ENCODE results near the gene GNAQ. TPM values are rescaled to one million over a fixed set of nuclear protein-coding genes. Genes with fewer than 3 reads are reported as not detected.

GNAQ gene
- total RNA-seq, 1 donor from 2014 or later = 33.3 TPM

- peak; percentile 90 to 96 for DNase-seq (ENCODE audit: low read depth in 2 of 2)
Observed at GRCh38 chr9:78031893-78032729, 500 bp upstream of the GNAQ start.

- DNase-seq (ENCODE audit: low read depth in 2 of 2) = peak; percentile 60 to 67
Observed at GRCh38 chr9:78030553-78031443, 813 bp downstream of the GNAQ start.

- DNase-seq (ENCODE audit: low read depth in 2 of 2) = peak; percentile 31 to 37
Observed at GRCh38 chr9:78030296-78030552, 1.4 kb downstream of the GNAQ start.

- DNase-seq (ENCODE audit: low read depth in 2 of 2) = peak; percentile 30 to 42
Observed at GRCh38 chr9:78029551-78030295, 1.9 kb downstream of the GNAQ start.

- DNase-seq (ENCODE audit: low read depth in 2 of 2) = peak in 1 of 2 donors; percentile 17
Observed at GRCh38 chr9:78028926-78029325, 2.7 kb downstream of the GNAQ start.

- no peak for DNase-seq (ENCODE audit: low read depth in 2 of 2)
Observed at GRCh38 chr9:78026947-78027346, 4.7 kb downstream of the GNAQ start.

- no peak for DNase-seq (ENCODE audit: low read depth in 2 of 2)
Observed at GRCh38 chr9:78026416-78026815, 5.2 kb downstream of the GNAQ start.

- no peak for DNase-seq (ENCODE audit: low read depth in 2 of 2)
Observed at GRCh38 chr9:78025186-78025585, 6.4 kb downstream of the GNAQ start.

GRCh38 chr9:78023003-78023741, 8.4 kb downstream of the GNAQ start:
- DNase-seq (ENCODE audit: low read depth in 2 of 2) = peak; percentile 15 to 68

GRCh38 chr9:78021697-78022096, 9.9 kb downstream of the GNAQ start:
- peak; percentile 32 to 51 for DNase-seq (ENCODE audit: low read depth in 2 of 2)

- no peak for DNase-seq (ENCODE audit: low read depth in 2 of 2)
Observed at GRCh38 chr9:78017190-78017693, 14.4 kb downstream of the GNAQ start.

- no peak for DNase-seq (ENCODE audit: low read depth in 2 of 2)
Observed at GRCh38 chr9:78015241-78015640, 16.4 kb downstream of the GNAQ start.

- DNase-seq (ENCODE audit: low read depth in 2 of 2) = no peak
Observed at GRCh38 chr9:78014776-78015175, 16.8 kb downstream of the GNAQ start.

- no peak for DNase-seq (ENCODE audit: low read depth in 2 of 2)
Observed at GRCh38 chr9:78013934-78014333, 17.7 kb downstream of the GNAQ start.

GRCh38 chr9:78011049-78011448, 20.6 kb downstream of the GNAQ start:
- no peak for DNase-seq (ENCODE audit: low read depth in 2 of 2)

- DNase-seq (ENCODE audit: low read depth in 2 of 2) = peak in 1 of 2 donors; percentile 28
Observed at GRCh38 chr9:78010445-78010844, 21.2 kb downstream of the GNAQ start.

- no peak for DNase-seq (ENCODE audit: low read depth in 2 of 2)
Observed at GRCh38 chr9:78009186-78009585, 22.4 kb downstream of the GNAQ start.

- no peak for DNase-seq (ENCODE audit: low read depth in 2 of 2)
Observed at GRCh38 chr9:78006734-78007133, 24.9 kb downstream of the GNAQ start.

- no peak for DNase-seq (ENCODE audit: low read depth in 2 of 2)
Observed at GRCh38 chr9:78005231-78006002, 26.2 kb downstream of the GNAQ start.

All from lung microvascular endothelial cell (primary cell).